WI38 (cell line): ENCODE data around the gene MAP3K20.

ENCODE experiments used
- H3K4me3 ChIP-seq: 2 replicates; pipeline ENCODE4 v1.5.1; 2011; ENCODE audit warnings: low read depth, mild to moderate bottlenecking, control low read depth, low read length
- TF ChIP-seq, protein P1 (sequence below): IDR thresholded peaks from 2 replicates; pipeline ENCODE4 v1.5.1; 2012; ENCODE audit warnings: low read depth, mild to moderate bottlenecking, control low read depth, low read length

The MAP3K20 gene

DNA sequence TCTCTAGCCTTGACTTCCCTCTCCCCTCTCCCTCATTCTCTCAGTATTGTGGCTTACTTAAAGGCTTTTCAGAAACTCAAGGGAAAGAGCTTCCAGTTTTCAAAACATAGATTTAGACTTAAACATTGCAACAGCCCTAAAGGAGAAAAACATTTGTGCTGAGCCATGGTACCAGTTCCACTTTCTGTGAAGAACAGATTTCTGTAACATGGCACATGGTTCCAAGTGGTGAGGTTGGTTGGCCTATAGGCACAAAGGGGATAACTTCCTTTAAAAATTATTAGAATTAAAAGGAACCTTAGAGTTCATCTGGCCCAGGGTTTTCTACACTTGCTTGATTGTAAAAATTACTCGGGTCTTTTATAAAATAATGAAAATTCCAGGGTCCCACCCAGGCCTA is 140.4 kb downstream of the MAP3K20 start:
- TF ChIP-seq, protein P1, sequence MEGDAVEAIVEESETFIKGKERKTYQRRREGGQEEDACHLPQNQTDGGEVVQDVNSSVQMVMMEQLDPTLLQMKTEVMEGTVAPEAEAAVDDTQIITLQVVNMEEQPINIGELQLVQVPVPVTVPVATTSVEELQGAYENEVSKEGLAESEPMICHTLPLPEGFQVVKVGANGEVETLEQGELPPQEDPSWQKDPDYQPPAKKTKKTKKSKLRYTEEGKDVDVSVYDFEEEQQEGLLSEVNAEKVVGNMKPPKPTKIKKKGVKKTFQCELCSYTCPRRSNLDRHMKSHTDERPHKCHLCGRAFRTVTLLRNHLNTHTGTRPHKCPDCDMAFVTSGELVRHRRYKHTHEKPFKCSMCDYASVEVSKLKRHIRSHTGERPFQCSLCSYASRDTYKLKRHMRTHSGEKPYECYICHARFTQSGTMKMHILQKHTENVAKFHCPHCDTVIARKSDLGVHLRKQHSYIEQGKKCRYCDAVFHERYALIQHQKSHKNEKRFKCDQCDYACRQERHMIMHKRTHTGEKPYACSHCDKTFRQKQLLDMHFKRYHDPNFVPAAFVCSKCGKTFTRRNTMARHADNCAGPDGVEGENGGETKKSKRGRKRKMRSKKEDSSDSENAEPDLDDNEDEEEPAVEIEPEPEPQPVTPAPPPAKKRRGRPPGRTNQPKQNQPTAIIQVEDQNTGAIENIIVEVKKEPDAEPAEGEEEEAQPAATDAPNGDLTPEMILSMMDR: no peak
- H3K4me3 ChIP-seq: no peak overlapping the region

- TF ChIP-seq, protein P1: no peak
- no peak overlapping the region for H3K4me3 ChIP-seq
Observed at GRCh38 chr2:173216668-173217067, 141.0 kb downstream of the MAP3K20 start.

DNA sequence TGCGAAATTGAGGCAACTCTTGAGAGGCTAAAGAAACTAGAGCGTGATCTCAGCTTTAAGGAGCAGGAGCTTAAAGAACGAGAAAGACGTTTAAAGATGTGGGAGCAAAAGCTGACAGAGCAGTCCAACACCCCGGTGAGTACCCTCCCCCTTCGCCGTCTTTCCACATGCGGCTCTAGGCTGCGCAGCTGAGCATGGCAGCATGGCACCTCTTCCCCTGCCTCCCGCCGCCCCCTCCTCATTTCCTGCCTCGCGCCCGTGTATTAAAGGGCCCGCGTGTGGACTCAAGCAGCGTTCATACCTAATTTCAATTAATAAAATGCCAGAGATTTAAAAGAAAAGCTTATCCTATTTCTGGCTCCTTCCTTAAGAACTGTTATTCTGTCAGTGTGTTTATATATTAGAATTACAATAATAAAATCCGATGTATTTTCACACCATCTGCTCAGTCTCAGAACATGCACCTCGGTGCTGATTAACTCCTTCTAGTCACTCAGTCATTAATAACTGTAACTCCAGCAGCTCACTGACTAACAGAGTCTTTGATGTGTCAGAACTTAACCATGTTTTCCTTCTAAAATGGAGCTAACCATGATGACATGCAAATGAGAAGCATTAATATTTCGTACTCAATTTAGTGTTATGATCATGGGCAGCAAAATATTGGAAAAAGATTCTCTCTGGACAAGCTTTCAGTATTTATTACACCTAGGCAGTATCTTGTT is 141.6 kb downstream of the MAP3K20 start:
- TF ChIP-seq, protein P1: no peak
- H3K4me3 ChIP-seq: no peak overlapping the region

DNA sequence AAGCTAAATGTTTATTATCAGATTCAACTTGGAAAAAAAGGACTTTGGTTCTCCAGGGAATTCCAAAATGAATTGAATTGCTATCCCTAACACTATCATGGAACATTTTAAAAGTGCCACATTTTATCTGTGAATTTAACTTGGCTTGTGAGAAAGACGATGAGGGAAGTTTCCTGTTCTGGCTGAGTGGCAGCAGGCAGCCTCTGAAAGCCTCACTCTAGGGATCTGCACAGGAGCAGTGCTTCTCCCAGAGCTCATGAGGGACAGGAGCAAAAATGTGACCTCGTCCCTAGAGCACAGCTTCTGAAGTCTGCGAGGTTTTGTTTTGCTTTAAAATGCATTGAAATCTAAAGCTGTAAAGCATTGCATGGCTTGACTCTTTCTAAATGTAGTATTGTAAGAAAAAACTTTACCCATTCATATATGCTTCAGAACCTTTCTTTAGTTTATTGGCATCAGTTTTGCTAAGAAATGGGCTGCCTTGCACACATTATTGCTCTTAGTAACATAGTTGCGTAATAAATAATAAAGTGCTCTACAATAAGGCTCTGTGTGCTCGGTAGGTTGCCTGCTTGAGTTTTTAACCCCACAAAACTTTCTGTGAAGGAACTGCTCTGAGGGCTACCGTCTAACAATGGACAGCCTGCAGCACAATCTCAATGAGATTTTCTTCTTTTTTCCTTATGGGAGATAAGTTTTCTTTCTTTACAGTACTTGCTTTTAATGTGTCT is 142.8 kb downstream of the MAP3K20 start:
- H3K4me3 ChIP-seq: no peak overlapping the region
- TF ChIP-seq, protein P1: no peak

- no peak overlapping the region for H3K4me3 ChIP-seq
- TF ChIP-seq, protein P1: no peak
Observed at GRCh38 chr2:173221132-173221695, 145.6 kb downstream of the MAP3K20 start.

- TF ChIP-seq, protein P1: no peak
- no peak overlapping the region for H3K4me3 ChIP-seq
Observed at GRCh38 chr2:173221937-173222594, 146.4 kb downstream of the MAP3K20 start.
